ENCODE results near the gene GPRC5B.

GPRC5B gene

GRCh38 chr16:19843371-19843770 is 41.3 kb downstream of the GPRC5B start:
- no peak overlapping the region for H3K4me3 ChIP-seq (ENCODE audit: low read depth, low read length)
- DNase-seq (ENCODE audit: low read depth) = no peak
- TF ChIP-seq, protein P1, sequence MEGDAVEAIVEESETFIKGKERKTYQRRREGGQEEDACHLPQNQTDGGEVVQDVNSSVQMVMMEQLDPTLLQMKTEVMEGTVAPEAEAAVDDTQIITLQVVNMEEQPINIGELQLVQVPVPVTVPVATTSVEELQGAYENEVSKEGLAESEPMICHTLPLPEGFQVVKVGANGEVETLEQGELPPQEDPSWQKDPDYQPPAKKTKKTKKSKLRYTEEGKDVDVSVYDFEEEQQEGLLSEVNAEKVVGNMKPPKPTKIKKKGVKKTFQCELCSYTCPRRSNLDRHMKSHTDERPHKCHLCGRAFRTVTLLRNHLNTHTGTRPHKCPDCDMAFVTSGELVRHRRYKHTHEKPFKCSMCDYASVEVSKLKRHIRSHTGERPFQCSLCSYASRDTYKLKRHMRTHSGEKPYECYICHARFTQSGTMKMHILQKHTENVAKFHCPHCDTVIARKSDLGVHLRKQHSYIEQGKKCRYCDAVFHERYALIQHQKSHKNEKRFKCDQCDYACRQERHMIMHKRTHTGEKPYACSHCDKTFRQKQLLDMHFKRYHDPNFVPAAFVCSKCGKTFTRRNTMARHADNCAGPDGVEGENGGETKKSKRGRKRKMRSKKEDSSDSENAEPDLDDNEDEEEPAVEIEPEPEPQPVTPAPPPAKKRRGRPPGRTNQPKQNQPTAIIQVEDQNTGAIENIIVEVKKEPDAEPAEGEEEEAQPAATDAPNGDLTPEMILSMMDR (IDR thresholded peaks at IDR 0.05; ENCODE audit: low read depth, low read length, missing control alignments) = no peak

GRCh38 chr16:19842426-19843157 is 42.1 kb downstream of the GPRC5B start:
- TF ChIP-seq, protein P1 (IDR thresholded peaks at IDR 0.05; ENCODE audit: low read depth, low read length, missing control alignments) = no peak
- no peak overlapping the region for H3K4me3 ChIP-seq (ENCODE audit: low read depth, low read length)
- no peak for DNase-seq (ENCODE audit: low read depth)

DNA sequence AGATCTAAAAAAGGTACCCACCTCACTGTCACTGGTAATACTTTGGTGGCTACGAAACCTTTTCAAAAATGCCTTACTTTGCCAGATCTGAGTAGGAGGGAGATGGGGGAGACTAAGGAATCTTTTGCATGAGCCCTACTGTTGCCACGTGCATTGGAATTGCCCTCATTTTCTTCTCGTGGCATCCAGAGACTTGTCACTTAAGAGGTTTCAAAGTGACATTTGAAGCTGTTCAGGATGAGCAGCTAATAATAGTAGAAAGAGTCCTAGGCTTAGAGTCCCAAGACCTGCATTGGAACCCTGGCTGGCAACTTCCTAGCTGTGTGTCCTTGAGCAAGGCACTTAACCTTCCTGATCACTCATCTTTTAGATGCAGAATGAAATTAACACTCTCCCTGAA is 43.5 kb downstream of the GPRC5B start:
- TF ChIP-seq, protein P1 (IDR thresholded peaks at IDR 0.05; ENCODE audit: low read depth, low read length, missing control alignments) = no peak

GRCh38 chr16:19840524-19841110 is 44.0 kb downstream of the GPRC5B start:
- H3K4me3 ChIP-seq (ENCODE audit: low read depth, low read length) = no peak overlapping the region
- DNase-seq (ENCODE audit: low read depth) = no peak
- TF ChIP-seq, protein P1 (IDR thresholded peaks at IDR 0.05; ENCODE audit: low read depth, low read length, missing control alignments) = no peak

More for the DNA sequence above, 43.5 kb downstream of the GPRC5B start:
- H3K4me3 ChIP-seq (ENCODE audit: low read depth, low read length) = no peak overlapping the region
- no peak for DNase-seq (ENCODE audit: low read depth)

- H3K4me3 ChIP-seq (ENCODE audit: low read depth, low read length) = no peak overlapping the region
- TF ChIP-seq, protein P1 (IDR thresholded peaks at IDR 0.05; ENCODE audit: low read depth, low read length, missing control alignments) = no peak
- DNase-seq (ENCODE audit: low read depth) = no peak
Observed at GRCh38 chr16:19837984-19838707, 46.5 kb downstream of the GPRC5B start.

GRCh38 chr16:19837331-19837980 is 47.2 kb downstream of the GPRC5B start:
- no peak for DNase-seq (ENCODE audit: low read depth)
- TF ChIP-seq, protein P1 (IDR thresholded peaks at IDR 0.05; ENCODE audit: low read depth, low read length, missing control alignments) = no peak
- H3K4me3 ChIP-seq (ENCODE audit: low read depth, low read length) = no peak overlapping the region
